ENCODE measurements around the gene PDE2A. TPM values are rescaled to one million over a fixed set of nuclear protein-coding genes. Genes with fewer than 3 reads are reported as not detected.

Gene PDE2A
- total and polyA plus RNA-seq, 2 of the 4 experiments (the other 2 are of a cell fraction), result 0.02 TPM; not detected in 1

- Histone ChIP-seq H3K9me1 (ENCODE audit: insufficient read depth, low read length) (peaks cover 3% of the 10 kb centered on the region; the same call in 1 of the 2 replicates), H3K4ac (ENCODE audit: low read depth, low read length) (no peak overlapping the region), H3K56ac (ENCODE audit: extremely low read depth, insufficient read depth, low read length) (no peak overlapping the region), H2BK15ac (ENCODE audit: low read depth, low read length) (no peak overlapping the region), H3K79me1 (ENCODE audit: low read depth in 1 of 2, low read length in 2 of 2) (peaks cover 17 to 61% of the 10 kb centered on the region in 2 experiments), H4K20me1 (ENCODE audit: insufficient read depth, low read length) (peaks cover 51% of the 10 kb centered on the region), H3K9ac (ENCODE audit: low read depth, low read length) (no peak overlapping the region), H4K5ac (ENCODE audit: low read depth, low read length) (no peak overlapping the region), H3K14ac (replicated peaks; ENCODE audit: low read depth, low read length) (no peak overlapping the region), H3K4me3 (ENCODE audit: insufficient read depth, low read depth, low read length) (no peak overlapping the region), H2AK5ac (ENCODE audit: low read depth, low read length) (no peak overlapping the region), H3K4me1 (ENCODE audit: control insufficient read depth, insufficient read depth, low read length) (peaks cover 4% of the 10 kb centered on the region; the same call in 1 of the 2 replicates), H2BK20ac (ENCODE audit: low read depth, low read length) (no peak overlapping the region), H2BK5ac (ENCODE audit: low read depth, low read length, poor library complexity, severe bottlenecking) (no peak overlapping the region), H3K27ac (ENCODE audit: insufficient read depth, low read length) (no peak overlapping the region), H3K9me3 (ENCODE audit: control insufficient read depth, insufficient read depth, low read length) (no peaks in the 10 kb centered on the region), H2BK120ac (ENCODE audit: low read depth, low read length) (no peak overlapping the region), H4K8ac (ENCODE audit: low read depth in 2 of 2, low read length in 2 of 2) (no peak overlapping the region), H3K4me2 (ENCODE audit: low read depth, low read length) (no peak overlapping the region), H3K23ac (ENCODE audit: low read depth, low read length) (no peak overlapping the region), H3K18ac (ENCODE audit: low read depth, low read length) (no peak overlapping the region), H3K27me3 (ENCODE audit: control insufficient read depth, insufficient read depth, low read length) (no peaks in the 10 kb centered on the region), H3K36me3 (ENCODE audit: control insufficient read depth, insufficient read depth, low read length) (peaks cover 64% of the 10 kb centered on the region), H2AK9ac (replicated peaks; ENCODE audit: low read depth, low read length, poor library complexity) (no peak overlapping the region), H2AFZ (replicated peaks; ENCODE audit: low read length, poor library complexity) (no peak overlapping the region), H4K91ac (ENCODE audit: insufficient read depth, low read depth, low read length) (no peak overlapping the region)
- TF ChIP-seq CHD1 (IDR thresholded peaks at IDR 0.05; ENCODE audit: low read depth, low read length), result no peak
- TF ChIP-seq MAFK (IDR thresholded peaks at IDR 0.05; ENCODE audit: low read depth, low read length), result no peak
- no peak for TF ChIP-seq POLR2A (IDR thresholded peaks at IDR 0.05; ENCODE audit: low read depth, low read length)
- TF ChIP-seq BHLHE40 (IDR thresholded peaks at IDR 0.05; ENCODE audit: low read depth, low read length), result no peak
- TF ChIP-seq RFX5 (IDR thresholded peaks at IDR 0.05; ENCODE audit: low read depth, low read length), result no peak
- no peak for TF ChIP-seq ELK1 (IDR thresholded peaks at IDR 0.05; ENCODE audit: borderline replicate concordance, low read depth, low read length)
- no peak for TF ChIP-seq RCOR1 (IDR thresholded peaks at IDR 0.05; ENCODE audit: insufficient replicate concordance, low read length)
- ATAC-seq (ENCODE audit: low read depth), result no peak
- DNase-seq, result no peak
- intact Hi-C loops (cut with micrococcal nuclease) (no loop called here), dilution Hi-C loops (cut with HindIII; ENCODE audit: low sequenced_read_pairs, unreplicated experiment) (no loop called here), in situ Hi-C loops (cut with MboI; ENCODE audit: low sequenced_read_pairs) (no loop called here)
- CTCF ChIA-PET, result no interaction called here
- no TSS peak for BruUV-seq (replicated peaks)
- WGBS, 2 experiments (ENCODE audit: extremely low coverage in 2 of 2, insufficient read length in 1 of 2), result 93% methylated on average over 6 of the region's 11 CpGs; no CpG with 5 or more reads in 1 of the 2 experiments
- POLR2A ChIA-PET (ENCODE audit: unreplicated experiment), result no interaction called here
Measured at GRCh38 chr11:72710278-72710677, 36.1 kb upstream of the PDE2A start.

All from IMR-90 (cell line).